Bronchial epithelial cell (primary cell): ENCODE results near the gene EDAR. TPM values are rescaled to one million over a fixed set of nuclear protein-coding genes. Genes with fewer than 3 reads are reported as not detected.

Experiments used
- DNase-seq: peaks from one replicate; pipeline ENCODE4 v3.0.0-alpha.2; 2010; ENCODE audit warnings: low read depth
- FAIRE-seq: peaks from 2 replicates; lab custom pipeline; 2011; peaks lifted over from hg19 to GRCh38; lab: Jason Lieb, UNC
- H3K27me3 ChIP-seq: 2 replicates; pipeline ENCODE4 v1.5.1; 2011; ENCODE audit warnings: low read length; ENCODE audit not compliant: control insufficient read depth, insufficient read depth
- H3K36me3 ChIP-seq: 2 replicates; pipeline ENCODE4 v1.5.1; 2011; ENCODE audit warnings: low read length; ENCODE audit not compliant: control insufficient read depth, insufficient read depth
- H3K4me3 ChIP-seq: 2 replicates; pipeline ENCODE4 v1.5.1; 2011; ENCODE audit warnings: mild to moderate bottlenecking, low read depth, low read length, control low read depth
- CTCF ChIP-seq: IDR thresholded peaks from 2 replicates; pipeline ENCODE4 v1.5.1; 2011; ENCODE audit warnings: mild to moderate bottlenecking, moderate library complexity, low read length, control low read depth, inconsistent platforms; ENCODE audit not compliant: insufficient read depth, severe bottlenecking
- total RNA-seq: library from RNA; depleted of rRNA; stranded (reverse); fragments of >200 nt; gene quantifications from 2 replicates; pipeline ENCODE4 v1.2.1, GENCODE V29; 2014

The EDAR gene
- total RNA-seq, 1 donor from 2014 or later, result under 0.01 TPM

- Histone ChIP-seq H3K4me3 (no peak overlapping the region), H3K27me3 (no peaks in the 10 kb centered on the region), H3K36me3 (no peaks in the 10 kb centered on the region)
- FAIRE-seq, result no peak
- TF ChIP-seq CTCF, result no peak
- DNase-seq, result no peak
These were observed 32.6 kb downstream of the EDAR start for GRCh38 chr2:108956375-108956774.

- no peak overlapping the region for H3K4me3 ChIP-seq
- no peak for TF ChIP-seq CTCF
- FAIRE-seq, result no peak
- H3K27me3 ChIP-seq, result no peaks in the 10 kb centered on the region
- no peaks in the 10 kb centered on the region for H3K36me3 ChIP-seq
- DNase-seq, result no peak
These were observed 38.5 kb downstream of the EDAR start for GRCh38 chr2:108950369-108951135.

GRCh38 chr2:108949316-108950239 is 39.4 kb downstream of the EDAR start:
- FAIRE-seq, result no peak
- no peaks in the 10 kb centered on the region for H3K27me3 ChIP-seq
- DNase-seq, result no peak
- TF ChIP-seq CTCF, result no peak
- no peaks in the 10 kb centered on the region for H3K36me3 ChIP-seq
- H3K4me3 ChIP-seq, result no peak overlapping the region

GRCh38 chr2:108947271-108947907 is 41.6 kb downstream of the EDAR start:
- no peak overlapping the region for H3K4me3 ChIP-seq
- H3K36me3 ChIP-seq, result no peaks in the 10 kb centered on the region
- DNase-seq (no peak), FAIRE-seq (no peak)
- no peaks in the 10 kb centered on the region for H3K27me3 ChIP-seq
- no peak for TF ChIP-seq CTCF

- Histone ChIP-seq H3K27me3 (peaks cover 2% of the 10 kb centered on the region), H3K4me3 (no peak overlapping the region), H3K36me3 (no peaks in the 10 kb centered on the region)
- no peak for TF ChIP-seq CTCF
- DNase-seq, result no peak
- FAIRE-seq, result no peak
These were observed 42.6 kb downstream of the EDAR start for GRCh38 chr2:108946442-108946841.
